HG02938 (cell line): ENCODE data around the gene MUS81.
A peak's percentile ranks its signal among the peaks of the same experiment; 100 is the strongest.
"Not testable (repeated sequence)": the region's sequence is repeated elsewhere in the genome, so short reads cannot be mapped to it uniquely, and the experiment has no call there.

Experiments used
- ATAC-seq: cut with Tn5 transposase; IDR thresholded peaks from one replicate; pipeline ENCODE4 v1.9.1; 2021; ENCODE audit warnings: mild to moderate bottlenecking, moderate library complexity; ENCODE audit not compliant: unreplicated experiment

Gene MUS81, protein sequence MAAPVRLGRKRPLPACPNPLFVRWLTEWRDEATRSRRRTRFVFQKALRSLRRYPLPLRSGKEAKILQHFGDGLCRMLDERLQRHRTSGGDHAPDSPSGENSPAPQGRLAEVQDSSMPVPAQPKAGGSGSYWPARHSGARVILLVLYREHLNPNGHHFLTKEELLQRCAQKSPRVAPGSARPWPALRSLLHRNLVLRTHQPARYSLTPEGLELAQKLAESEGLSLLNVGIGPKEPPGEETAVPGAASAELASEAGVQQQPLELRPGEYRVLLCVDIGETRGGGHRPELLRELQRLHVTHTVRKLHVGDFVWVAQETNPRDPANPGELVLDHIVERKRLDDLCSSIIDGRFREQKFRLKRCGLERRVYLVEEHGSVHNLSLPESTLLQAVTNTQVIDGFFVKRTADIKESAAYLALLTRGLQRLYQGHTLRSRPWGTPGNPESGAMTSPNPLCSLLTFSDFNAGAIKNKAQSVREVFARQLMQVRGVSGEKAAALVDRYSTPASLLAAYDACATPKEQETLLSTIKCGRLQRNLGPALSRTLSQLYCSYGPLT

DNA sequence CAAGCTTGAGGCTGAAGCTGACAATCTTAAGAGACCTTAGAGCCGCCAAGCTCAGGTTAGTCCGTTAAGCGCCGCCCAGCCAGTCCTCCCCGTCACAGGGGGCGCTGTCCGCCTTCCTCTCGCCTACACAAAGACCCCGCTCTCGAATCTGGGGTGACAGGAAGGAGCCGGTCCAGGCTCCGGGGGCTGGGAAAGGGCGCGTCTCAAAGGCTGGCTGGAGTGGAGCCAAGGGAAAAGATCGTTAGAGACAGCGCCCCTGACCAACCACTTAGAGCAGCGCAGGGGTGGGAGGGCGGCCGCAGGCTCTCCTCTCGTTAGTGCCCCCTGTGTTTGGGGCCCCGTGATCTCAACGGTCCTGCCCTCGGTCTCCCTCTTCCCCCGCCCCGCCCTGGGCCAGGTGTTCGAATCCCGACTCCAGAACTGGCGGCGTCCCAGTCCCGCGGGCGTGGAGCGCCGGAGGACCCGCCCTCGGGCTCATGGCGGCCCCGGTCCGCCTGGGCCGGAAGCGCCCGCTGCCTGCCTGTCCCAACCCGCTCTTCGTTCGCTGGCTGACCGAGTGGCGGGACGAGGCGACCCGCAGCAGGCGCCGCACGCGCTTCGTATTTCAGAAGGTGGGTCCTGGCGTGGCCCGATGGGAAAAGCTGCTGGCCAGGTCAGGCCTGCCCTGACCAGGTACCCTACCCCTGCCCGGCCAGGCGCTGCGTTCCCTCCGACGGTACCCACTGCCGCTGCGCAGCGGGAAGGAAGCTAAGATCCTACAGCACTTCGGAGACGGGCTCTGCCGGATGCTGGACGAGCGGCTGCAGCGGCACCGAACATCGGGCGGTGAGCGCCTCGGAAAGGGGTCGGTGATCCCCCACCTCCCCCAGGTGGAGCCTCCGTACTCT lies at the start of gene MUS81:
Gene MUS81 (plus strand): TSS at position 156 of the 887 bp plus-strand sequence. CDS start 321 bp downstream, at position 477.
- ATAC-seq = peak; percentile 18

DNA sequence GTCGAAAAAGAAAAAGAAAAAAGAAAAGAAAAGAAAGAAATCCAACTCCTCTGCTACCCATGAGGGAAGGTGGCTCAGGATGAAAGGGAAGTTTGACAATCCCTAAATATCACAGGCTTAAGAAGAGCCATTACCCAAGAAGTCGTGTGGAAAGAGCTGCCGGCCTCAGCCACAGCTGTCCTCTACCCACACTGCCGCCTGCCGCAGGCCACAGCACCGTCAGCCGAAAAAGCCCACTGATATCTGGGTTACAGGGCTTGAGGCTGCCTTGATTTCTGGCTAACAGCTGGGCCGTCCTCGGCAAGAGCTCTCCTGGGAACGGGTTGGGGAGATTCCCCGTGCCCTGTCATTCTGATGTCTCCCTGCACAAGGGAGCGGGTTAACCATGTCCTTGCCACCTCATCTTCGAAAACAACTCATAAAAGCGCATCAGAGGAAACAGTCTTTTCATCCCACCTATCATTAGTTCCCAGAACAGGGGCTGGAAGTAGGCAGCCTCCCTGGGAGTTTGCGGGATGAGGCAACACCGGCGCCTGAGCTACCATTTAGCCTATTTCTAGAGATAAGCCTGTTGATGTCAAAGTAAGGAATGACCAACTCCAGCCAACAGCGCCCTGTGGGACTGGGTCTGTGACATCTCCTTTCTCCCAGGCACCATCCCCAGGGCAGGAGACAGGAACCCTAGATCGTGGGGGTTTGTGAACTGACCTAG lies 48.3 kb upstream of the MUS81 start:
- ATAC-seq = no peak

DNA sequence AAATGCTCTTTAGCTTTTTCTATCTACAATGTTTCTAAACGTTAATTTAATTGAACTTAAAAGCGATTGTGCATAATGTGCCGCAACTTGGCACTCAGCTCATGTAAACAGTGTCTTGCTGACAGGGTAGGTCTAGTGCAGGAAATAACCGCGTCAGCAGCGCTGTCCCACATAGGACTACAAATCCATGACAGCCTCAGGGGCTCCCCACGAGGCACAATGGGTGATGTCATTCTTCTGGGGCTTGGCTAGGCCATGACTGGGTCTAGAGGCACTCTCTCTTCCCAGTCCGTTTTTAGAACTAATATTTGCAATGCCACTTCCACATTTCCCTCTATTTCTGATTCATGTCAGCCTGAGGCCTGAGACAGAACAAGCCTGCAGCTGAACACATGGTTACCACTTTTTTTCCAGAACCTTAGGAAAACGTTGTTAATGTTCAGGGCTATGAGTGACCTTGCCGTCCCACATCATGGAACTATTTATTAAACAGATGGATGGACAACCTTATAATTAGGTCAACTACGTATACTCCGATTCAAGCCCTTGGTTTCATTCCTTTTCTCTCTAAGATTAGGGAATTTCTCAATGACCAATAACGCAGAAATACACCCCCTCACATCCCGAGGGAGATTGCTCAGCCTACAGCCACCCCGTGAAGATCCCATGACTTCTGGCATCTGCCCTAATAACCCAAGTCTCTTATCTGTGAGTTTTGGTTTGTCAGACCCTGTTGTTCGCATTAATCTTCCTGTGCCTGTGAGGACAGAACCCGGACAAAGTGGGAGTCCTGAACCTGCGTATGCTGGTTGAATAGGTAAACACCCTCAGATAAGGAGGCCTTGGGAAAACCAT lies 45.9 kb upstream of the MUS81 start:
- ATAC-seq = no peak

DNA sequence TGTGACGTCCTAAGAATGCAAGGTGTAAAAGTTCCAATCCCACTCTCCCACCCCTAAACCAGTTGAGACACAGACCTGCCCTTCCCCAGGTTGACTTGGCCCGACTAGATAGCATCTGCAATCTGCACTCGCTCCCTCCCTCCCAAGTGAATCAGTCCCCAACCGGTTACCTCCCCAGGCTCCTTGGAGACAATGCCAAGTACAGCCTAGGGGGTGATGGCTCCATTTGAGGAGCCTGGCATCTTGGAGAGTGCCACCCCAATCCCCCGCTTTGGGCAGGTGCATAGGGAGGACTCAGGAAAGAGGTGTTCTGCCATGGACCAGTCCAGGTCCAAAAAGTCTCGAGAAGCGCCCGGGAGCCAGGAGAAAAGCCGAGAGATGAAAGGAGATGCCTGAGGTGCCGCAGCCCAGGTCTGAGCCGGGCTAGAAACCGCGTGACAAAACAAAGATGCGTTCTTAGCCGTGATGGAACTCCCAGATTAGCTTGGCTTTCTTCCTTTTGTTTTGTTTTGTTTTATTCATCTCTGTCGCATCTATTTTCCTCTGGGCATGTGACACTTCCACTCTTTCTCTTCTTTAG lies 45.2 kb upstream of the MUS81 start:
- no peak for ATAC-seq

DNA sequence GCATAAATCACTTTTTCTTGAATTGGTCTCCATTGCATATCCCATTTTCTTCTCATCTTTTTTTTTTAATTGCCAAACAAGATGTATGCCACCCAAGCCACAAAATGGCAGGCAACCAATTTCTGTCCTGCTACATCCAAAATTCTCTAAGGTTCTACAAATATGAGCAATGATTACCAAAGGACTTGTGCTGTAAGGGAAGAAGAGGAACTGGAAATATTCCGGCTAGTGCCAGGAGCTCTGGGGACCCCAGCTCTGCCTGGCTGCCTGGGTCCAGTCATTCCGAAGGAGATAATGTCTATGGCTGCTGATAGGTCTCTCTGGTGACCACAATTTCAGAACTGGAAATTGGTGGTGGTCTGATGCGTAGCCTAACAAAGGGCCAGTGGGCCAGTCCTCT lies 43.5 kb upstream of the MUS81 start:
- ATAC-seq = no peak

DNA sequence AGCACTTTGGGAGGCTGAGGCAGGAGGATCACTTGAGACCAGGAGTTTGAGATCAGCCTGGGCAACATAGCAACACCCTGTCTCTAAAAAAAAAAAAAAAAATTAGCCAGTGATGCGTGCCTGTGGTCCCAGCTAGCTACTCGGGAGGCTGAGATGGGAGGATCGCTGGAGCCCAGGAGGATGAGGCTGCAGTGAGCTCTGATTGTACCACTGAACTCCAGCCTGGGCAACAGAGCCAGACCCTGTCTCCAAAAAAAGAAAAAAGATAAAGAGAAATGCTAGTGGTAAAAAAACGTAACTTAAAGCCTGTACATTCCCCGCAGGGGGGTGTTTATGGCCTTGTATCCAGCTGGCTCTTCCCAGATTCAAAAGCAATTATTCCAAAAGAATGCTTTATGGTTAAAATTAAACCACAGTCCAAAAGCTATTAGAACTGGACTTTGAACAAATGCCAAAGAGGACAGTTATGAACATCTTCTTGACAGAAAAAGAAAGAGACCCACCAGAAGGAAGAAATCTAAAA lies 42.9 kb upstream of the MUS81 start:
- ATAC-seq = no peak

DNA sequence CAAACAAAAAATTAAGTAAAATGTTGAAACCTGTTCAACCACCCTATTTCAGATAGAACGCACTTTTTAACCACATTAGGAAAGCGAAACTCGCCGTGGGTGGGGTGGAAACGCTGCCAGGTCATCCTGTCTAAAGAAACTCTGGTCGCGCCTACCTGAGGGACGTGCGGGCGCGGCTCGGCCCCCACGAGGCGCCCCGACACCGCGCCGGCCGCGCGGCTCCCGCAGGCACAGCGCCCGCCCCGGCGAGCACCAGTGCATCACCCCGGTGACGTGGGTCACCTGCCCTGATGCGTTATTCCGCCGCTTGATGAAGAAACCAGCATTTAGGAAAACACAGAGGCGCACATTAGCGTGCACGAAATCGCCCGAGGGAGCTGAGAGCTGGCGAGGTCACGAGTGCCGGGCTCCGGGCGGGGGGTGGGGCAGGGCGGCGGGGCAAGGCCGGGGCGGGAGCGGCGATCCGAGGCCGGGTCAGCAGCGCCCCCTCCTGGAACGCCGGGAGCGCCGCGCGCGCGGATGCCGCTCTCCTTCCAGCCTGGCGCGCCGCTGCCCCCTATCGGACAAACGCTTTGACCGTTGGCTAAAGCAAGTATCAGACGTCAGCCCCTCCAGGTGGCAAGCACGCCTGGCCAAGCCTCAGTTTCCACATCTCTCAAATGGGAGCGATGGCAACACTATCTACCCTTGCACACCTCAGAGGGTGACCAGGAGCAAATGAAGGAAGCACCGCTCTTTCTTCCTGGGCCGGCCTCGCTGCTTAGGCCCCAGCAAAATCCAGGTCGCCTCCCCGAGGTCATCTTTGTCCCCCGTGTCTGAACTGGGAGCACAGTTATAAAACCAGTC lies 42.2 kb upstream of the MUS81 start:
- peak; percentile 68 for ATAC-seq

DNA sequence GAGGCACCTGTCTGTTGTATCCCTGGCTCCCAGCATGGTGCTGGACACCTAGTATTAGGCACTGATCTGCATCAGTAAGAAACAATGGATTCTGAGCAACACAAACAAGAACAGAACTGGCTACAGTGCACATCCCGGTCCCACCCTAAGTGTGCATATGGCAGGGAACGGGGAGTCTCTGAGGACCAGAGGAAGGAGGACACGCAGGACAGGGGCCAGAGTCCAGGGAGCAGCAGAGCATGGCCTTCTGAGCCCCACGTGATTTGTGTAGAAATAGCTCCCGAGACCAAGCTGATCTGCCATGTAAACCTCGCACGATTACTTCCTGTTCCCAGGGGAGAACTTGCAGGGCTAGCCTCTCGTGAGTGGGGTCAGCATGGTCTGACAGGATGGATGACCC lies 39.1 kb upstream of the MUS81 start:
- no peak for ATAC-seq

DNA sequence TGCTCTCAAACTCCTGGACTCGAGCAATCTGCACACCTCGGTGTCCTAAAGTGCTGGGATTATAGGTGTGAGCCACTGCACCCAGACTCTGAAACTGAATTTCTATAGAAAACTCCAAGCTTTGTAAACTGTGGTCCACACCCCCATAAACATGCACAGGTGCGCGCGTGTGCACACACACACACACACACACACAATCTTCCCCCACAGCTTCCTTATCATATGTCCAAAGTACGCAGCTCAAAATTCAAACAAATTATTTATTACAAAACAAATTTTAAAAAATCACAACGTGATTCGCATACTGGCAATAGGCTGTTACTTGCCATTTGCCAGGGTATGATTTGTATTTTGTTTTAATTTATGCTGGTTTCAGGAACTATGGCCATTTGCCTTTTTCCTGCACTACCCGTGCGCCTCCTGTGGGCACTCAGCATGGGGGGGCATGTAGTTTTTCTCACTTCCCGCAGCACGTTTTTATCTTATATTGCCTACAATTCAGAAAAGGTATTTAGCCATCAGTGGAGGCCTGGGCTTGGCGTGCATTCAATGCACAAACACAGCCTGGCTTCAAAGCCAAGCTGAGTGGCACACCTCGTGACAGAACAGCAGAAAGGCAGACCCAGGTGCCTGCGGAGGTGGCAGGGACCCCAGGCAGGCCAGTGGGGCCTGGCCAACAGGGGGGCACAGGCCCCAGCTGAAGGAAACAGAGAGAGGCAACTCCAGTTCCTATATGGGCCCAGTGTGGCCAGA lies 37.3 kb upstream of the MUS81 start:
- no peak for ATAC-seq

DNA sequence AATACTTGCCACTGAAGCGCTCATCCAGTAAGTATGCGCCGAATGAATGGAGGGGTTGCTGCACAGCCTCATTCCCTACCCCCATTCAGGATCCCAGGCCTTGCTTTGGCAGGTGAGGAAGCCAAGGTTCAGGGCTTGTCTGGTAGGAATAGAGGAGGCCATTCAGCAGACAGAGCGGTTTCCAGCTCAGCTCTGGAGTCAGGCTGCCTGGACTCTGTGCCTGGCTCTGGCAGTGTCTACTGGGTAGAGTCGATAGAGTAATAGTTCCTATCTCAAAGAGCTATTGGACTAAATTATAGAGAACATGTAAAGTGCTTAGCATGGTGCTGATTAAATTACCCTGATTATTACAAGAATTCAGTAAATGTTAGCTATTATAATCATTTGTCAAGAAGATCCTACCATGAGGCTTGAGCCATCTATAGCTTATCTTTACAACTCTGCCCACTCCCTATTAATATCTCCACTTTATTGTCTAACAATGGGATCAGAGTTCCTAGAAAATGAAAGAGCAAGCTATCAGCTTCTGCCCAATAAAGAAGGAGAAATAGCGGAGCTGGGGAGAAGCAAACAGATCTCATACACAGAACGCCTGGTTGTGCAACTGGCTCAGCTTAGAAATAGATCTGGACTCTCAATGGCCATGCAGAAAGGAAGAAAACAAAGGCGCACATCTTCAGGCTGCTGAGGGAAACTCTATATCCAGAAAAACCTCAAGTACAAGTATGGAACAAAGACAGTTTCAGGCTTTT lies 33.1 kb upstream of the MUS81 start:
- ATAC-seq = no peak

DNA sequence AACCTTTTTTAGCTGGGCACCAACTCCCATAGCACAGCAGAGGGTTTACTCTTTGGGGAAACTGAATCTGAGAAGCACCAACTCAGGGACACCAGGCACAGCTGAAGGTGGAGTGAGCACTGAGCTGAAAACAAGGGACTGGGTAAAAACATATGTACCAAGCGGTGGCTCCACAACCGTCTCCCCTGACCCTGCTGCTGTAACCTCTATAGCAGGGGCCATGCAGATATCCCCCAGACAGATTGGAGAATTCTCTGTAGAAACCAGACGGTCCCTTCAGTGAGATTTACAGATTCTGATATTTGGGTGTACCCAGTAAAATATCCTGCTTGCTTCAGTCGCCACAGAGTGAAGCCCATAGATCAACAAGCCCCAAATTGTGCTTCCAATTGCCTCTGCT lies 30.8 kb upstream of the MUS81 start:
- ATAC-seq = no peak

DNA sequence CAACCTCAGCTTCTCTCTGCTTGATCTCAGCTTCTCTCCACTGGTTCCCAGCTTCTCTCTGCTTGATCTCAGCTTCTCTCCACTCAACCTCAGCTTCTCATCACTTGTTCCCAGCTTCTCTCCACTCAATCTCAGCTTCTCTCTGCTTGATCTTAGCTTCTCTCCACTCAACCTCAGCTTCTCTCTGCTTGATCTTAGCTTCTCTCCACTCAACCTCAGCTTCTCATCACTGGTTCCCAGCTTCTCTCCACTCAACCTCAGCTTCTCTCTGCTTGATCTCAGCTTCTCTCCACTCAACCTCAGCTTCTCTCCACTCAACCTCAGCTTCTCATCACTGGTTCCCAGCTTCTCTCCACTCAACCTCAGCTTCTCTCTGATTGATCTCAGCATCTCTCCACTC lies 28.0 kb upstream of the MUS81 start:
- ATAC-seq = not testable (repeated sequence)

DNA sequence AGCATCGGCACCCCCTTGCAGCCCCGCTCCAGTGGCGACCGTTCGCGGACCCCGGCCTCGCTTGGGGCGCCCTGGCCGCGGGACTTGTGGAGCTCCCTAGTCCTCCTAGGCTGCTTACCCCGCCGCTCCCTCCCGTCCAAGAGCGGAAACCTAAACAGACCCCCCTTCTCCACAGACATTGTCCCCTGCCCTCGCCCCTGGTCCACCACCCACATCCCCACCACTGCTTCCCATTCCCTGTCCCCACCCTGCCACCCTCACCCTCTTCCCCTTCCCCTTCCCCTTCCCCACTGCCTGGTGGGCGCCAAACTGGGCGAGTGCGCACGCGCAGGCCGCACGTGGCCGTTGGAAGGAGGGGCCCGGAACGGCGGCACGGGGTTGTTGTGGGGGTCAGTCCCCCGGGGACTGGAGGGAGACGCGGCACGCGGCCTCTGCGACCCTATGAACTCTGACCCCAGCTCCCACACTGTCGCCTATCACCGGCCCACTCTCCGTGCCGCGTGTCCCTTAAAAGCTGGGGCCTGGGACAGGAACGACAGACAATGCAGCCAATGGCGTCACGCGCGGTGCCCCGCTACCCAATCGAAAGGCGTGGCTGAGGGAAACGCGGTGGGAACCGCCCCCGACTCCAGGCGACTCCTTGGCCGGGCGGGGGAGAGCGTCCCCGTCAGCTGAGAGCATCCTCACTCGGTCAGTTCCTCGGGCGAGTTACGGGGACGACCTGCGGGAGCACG lies 26.8 kb upstream of the MUS81 start, which contains the start of gene SNX32:
Gene SNX32 (plus strand): TSS at position 667 of the 734 bp plus-strand sequence. CDS start 103 bp downstream, outside the sequence.
- peak; percentile 80 for ATAC-seq

DNA sequence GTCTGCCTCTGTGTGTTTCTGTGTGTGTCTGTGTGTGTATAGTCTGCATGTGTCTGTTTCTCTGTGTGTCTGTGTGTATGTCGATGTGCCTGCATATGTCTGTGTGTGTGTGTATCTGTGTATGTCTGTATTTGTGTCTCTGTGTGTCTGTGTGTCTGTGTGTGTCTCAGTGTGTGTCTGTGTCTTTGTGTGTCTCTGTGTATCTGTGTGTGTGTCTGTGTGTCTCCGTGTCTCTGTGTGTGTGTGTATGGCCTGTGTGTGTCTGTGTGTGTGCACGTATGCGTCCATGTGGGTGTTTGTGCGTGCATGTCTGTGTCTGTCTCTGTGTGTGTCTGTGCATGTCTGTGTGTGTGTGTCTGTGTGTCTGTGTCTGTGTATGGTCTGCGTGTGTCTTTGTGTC lies 26.0 kb upstream of the MUS81 start:
- ATAC-seq = no peak

DNA sequence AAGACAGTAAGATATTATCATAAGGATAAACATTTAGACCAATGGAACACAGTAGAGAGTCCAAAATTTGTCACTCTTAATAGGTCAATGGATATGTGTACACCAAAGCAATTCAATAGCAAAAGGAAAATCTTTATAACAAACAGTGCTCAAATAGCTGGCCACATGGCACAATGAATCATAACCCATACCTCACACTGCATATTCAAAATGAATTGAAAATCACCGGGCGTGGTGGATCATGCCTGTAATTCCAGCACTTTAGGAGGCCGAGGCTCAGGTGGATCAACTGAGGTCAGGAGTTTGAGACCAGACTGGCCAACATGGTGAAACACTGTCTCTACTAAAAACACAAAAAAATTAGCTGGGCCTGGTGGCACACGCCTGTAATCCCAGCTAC lies 18.1 kb upstream of the MUS81 start:
- no peak for ATAC-seq

DNA sequence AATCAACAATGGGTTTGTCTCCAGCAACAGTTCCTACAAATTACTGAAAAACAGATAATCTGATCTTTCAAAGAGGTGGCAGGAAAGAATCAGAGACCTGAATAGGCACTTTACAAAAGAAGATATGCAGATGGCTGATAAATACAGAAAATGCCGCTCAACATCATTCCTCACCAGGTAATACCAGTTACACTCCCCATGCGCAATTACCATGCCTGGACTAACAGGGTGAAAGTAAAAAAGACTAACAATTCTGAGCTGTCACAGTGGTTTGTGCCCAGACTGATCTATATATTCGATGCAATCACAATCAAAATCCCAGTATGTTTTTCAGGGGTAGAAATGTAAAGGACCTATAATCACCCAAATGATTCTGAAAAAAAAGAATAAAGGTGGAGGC lies 16.4 kb upstream of the MUS81 start:
- no peak for ATAC-seq
